HEK293 (cell line): ENCODE data around the gene HSPG2.

Experiments
- CTCF ChIA-PET: fragments of 350-600 bp; formaldehyde crosslinking; extraction: SDS; loops from one replicate; lab custom pipeline; 2021; ENCODE audit warnings: antibody characterized with exemption; lab: Yijun Ruan, JAX
- POLR2A ChIA-PET: fragments of 300-600 bp; formaldehyde crosslinking; extraction: SDS; loops from one replicate; lab custom pipeline; 2020; ENCODE audit warnings: antibody characterized with exemption, inconsistent platforms; lab: Yijun Ruan, JAX
- H3K27ac ChIP-seq: fragments of 200-500 bp; sonication (Bioruptor generic); 2 replicates; pipeline ENCODE4 v1.5.1; 2014; ENCODE audit warnings: low read depth, low read length, control low read depth, inconsistent platforms; ENCODE audit errors: extremely low read depth
- H3K36me3 ChIP-seq, 2 experiments: fragments of 200-500 bp in 1 of 2; sonication (Bioruptor generic) in 1 of 2; 1 replicate in 1 of 2; 2 replicates in 1 of 2; pipeline ENCODE4 v1.5.1; 2014 to 2017; ENCODE audit warnings: inconsistent platforms in 2 of 2, low read length in 2 of 2; ENCODE audit not compliant: control insufficient read depth in 2 of 2, insufficient read depth in 1 of 2
- H3K4me1 ChIP-seq: fragments of 200-500 bp; sonication (Bioruptor generic); 2 replicates; pipeline ENCODE4 v1.5.1; 2014; ENCODE audit warnings: mild to moderate bottlenecking, low read length, inconsistent platforms; ENCODE audit not compliant: control insufficient read depth, insufficient read depth
- H3K4me3 ChIP-seq: 2 replicates; pipeline ENCODE4 v1.5.1; 2011; ENCODE audit warnings: low read depth, mild to moderate bottlenecking, control low read depth, low read length, moderate library complexity
- H3K9me3 ChIP-seq: fragments of 200-500 bp; sonication (Bioruptor generic); 2 replicates; pipeline ENCODE4 v1.5.1; 2014; ENCODE audit warnings: low read depth, low read length, inconsistent platforms; ENCODE audit not compliant: control insufficient read depth, insufficient read depth
- SP2 ChIP-seq: fragments of 450-650 bp; formaldehyde crosslinking; IDR thresholded peaks from 2 replicates; pipeline ENCODE4 v1.5.1; 2016; ENCODE audit warnings: missing biosample characterization, missing genetic modification characterization
- TRIM28 ChIP-seq: IDR thresholded peaks from 2 replicates; pipeline ENCODE4 v1.6.1; 2011; ENCODE audit warnings: low read length, control low read depth, borderline replicate concordance
- ZBTB20 ChIP-seq: fragments of 450-650 bp; formaldehyde crosslinking; IDR thresholded peaks from 2 replicates; pipeline ENCODE4 v1.5.1; 2016; ENCODE audit warnings: missing biosample characterization, missing genetic modification characterization
- ZNF155 ChIP-seq: fragments of 450-650 bp; formaldehyde crosslinking; IDR thresholded peaks from 2 replicates; pipeline ENCODE4 v1.5.1; 2016; ENCODE audit warnings: missing biosample characterization, missing genetic modification characterization
- ZNF239 ChIP-seq: fragments of 450-650 bp; formaldehyde crosslinking; IDR thresholded peaks from 2 replicates; pipeline ENCODE4 v1.5.1; 2016; ENCODE audit warnings: missing biosample characterization, missing genetic modification characterization
- ZNF423 ChIP-seq: fragments of 450-650 bp; formaldehyde crosslinking; IDR thresholded peaks from 2 replicates; pipeline ENCODE4 v1.5.1; 2016; ENCODE audit warnings: missing biosample characterization, missing genetic modification characterization
- ZNF571 ChIP-seq: fragments of 450-650 bp; formaldehyde crosslinking; IDR thresholded peaks from 2 replicates; pipeline ENCODE4 v1.5.0; 2017; ENCODE audit warnings: missing biosample characterization, missing genetic modification characterization
- ZNF654 ChIP-seq: fragments of 450-650 bp; formaldehyde crosslinking; IDR thresholded peaks from 2 replicates; pipeline ENCODE4 v1.5.1; 2016; ENCODE audit warnings: low read depth, missing biosample characterization, missing genetic modification characterization
- ZNF664 ChIP-seq: fragments of 450-650 bp; formaldehyde crosslinking; IDR thresholded peaks from 2 replicates; pipeline ENCODE4 v1.5.1; 2016; ENCODE audit warnings: missing biosample characterization, missing genetic modification characterization
- ZSCAN16 ChIP-seq: fragments of 450-650 bp; formaldehyde crosslinking; IDR thresholded peaks from 2 replicates; pipeline ENCODE4 v1.5.1; 2016; ENCODE audit warnings: missing biosample characterization, missing genetic modification characterization
- TF ChIP-seq, protein P1 (sequence below): fragments of 450-650 bp; formaldehyde crosslinking; IDR thresholded peaks from 2 replicates; pipeline ENCODE4 v1.5.1; 2016; ENCODE audit warnings: missing biosample characterization, missing genetic modification characterization, borderline replicate concordance
- TF ChIP-seq, protein P2 (sequence below): fragments of 450-650 bp; formaldehyde crosslinking; IDR thresholded peaks from 2 replicates; pipeline ENCODE4; 2016; ENCODE audit warnings: missing biosample characterization, missing genetic modification characterization
- TF ChIP-seq, protein P3 (sequence below): fragments of 450-650 bp; formaldehyde crosslinking; conservative IDR thresholded peaks from 2 replicates; pipeline ENCODE4 v1.5.1; 2016; ENCODE audit warnings: low read depth, missing biosample characterization, missing genetic modification characterization
- TF ChIP-seq, protein P4 (sequence below): fragments of 450-650 bp; formaldehyde crosslinking; IDR thresholded peaks from 2 replicates; pipeline ENCODE4 v1.5.1; 2016; ENCODE audit warnings: missing biosample characterization, missing genetic modification characterization
- TF ChIP-seq, protein P5 (sequence below): sonication (generic); formaldehyde crosslinking; IDR thresholded peaks from 2 replicates; pipeline ENCODE4 v1.8.1; 2022; ENCODE audit warnings: mild to moderate bottlenecking, moderate library complexity, missing genetic modification reagents
- TF ChIP-seq, protein P6 (sequence below): fragments of 450-650 bp; formaldehyde crosslinking; IDR thresholded peaks from 2 replicates; pipeline ENCODE4 v1.5.1; 2016; ENCODE audit warnings: missing biosample characterization, missing genetic modification characterization
- TF ChIP-seq, protein P7 (sequence below): fragments of 450-650 bp; formaldehyde crosslinking; IDR thresholded peaks from 2 replicates; pipeline ENCODE4 v1.5.1; 2017; ENCODE audit warnings: missing biosample characterization, missing genetic modification characterization
- TF ChIP-seq, protein P8 (sequence below): fragments of 450-650 bp; formaldehyde crosslinking; IDR thresholded peaks from 2 replicates; pipeline ENCODE4 v1.5.1; 2016; ENCODE audit warnings: missing biosample characterization, missing genetic modification characterization

Gene HSPG2

DNA sequence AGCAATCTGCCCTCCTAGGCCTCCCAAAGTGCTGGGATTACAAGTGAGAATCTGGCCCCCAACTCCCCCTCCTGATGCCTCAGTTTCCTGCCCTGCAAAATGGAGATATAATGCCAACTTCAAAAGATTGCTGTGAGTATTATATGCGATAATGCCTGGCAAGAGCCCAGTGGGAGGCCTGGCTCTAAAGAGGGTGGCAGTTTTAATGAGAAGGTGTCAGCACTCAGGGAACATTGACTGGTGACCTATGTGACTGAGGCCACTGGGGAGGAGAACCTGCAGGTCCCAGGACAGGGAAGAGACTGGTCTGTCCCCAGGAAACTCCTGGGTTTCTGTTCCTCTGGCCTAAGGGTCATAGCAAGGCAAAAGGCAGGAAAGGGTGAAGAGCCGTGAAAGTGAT lies 11.0 kb downstream of the HSPG2 start (continued):
- TF ChIP-seq, protein P1, sequence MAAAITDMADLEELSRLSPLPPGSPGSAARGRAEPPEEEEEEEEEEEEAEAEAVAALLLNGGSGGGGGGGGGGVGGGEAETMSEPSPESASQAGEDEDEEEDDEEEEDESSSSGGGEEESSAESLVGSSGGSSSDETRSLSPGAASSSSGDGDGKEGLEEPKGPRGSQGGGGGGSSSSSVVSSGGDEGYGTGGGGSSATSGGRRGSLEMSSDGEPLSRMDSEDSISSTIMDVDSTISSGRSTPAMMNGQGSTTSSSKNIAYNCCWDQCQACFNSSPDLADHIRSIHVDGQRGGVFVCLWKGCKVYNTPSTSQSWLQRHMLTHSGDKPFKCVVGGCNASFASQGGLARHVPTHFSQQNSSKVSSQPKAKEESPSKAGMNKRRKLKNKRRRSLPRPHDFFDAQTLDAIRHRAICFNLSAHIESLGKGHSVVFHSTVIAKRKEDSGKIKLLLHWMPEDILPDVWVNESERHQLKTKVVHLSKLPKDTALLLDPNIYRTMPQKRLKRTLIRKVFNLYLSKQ (tag by site-specific recombination): no peak
- no peak for TF ChIP-seq ZNF664
- TF ChIP-seq, protein P2, sequence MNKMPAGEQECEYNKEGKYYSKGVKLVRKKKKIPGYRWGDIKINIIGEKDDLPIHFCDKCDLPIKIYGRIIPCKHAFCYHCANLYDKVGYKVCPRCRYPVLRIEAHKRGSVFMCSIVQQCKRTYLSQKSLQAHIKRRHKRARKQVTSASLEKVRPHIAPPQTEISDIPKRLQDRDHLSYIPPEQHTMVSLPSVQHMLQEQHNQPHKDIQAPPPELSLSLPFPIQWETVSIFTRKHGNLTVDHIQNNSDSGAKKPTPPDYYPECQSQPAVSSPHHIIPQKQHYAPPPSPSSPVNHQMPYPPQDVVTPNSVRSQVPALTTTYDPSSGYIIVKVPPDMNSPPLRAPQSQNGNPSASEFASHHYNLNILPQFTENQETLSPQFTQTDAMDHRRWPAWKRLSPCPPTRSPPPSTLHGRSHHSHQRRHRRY (tag by site-specific recombination): no peak
- TF ChIP-seq, protein P3, sequence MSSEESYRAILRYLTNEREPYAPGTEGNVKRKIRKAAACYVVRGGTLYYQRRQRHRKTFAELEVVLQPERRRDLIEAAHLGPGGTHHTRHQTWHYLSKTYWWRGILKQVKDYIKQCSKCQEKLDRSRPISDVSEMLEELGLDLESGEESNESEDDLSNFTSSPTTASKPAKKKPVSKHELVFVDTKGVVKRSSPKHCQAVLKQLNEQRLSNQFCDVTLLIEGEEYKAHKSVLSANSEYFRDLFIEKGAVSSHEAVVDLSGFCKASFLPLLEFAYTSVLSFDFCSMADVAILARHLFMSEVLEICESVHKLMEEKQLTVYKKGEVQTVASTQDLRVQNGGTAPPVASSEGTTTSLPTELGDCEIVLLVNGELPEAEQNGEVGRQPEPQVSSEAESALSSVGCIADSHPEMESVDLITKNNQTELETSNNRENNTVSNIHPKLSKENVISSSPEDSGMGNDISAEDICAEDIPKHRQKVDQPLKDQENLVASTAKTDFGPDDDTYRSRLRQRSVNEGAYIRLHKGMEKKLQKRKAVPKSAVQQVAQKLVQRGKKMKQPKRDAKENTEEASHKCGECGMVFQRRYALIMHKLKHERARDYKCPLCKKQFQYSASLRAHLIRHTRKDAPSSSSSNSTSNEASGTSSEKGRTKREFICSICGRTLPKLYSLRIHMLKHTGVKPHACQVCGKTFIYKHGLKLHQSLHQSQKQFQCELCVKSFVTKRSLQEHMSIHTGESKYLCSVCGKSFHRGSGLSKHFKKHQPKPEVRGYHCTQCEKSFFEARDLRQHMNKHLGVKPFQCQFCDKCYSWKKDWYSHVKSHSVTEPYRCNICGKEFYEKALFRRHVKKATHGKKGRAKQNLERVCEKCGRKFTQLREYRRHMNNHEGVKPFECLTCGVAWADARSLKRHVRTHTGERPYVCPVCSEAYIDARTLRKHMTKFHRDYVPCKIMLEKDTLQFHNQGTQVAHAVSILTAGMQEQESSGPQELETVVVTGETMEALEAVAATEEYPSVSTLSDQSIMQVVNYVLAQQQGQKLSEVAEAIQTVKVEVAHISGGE (tag by site-specific recombination): no peak
- TF ChIP-seq, protein P4, sequence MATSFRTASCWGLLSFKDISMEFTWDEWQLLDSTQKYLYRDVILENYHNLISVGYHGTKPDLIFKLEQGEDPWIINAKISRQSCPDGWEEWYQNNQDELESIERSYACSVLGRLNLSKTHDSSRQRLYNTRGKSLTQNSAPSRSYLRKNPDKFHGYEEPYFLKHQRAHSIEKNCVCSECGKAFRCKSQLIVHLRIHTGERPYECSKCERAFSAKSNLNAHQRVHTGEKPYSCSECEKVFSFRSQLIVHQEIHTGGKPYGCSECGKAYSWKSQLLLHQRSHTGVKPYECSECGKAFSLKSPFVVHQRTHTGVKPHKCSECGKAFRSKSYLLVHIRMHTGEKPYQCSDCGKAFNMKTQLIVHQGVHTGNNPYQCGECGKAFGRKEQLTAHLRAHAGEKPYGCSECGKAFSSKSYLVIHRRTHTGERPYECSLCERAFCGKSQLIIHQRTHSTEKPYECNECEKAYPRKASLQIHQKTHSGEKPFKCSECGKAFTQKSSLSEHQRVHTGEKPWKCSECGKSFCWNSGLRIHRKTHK: no peak
- no peak for TF ChIP-seq ZNF423 (tag by site-specific recombination)
- TF ChIP-seq, protein P5, sequence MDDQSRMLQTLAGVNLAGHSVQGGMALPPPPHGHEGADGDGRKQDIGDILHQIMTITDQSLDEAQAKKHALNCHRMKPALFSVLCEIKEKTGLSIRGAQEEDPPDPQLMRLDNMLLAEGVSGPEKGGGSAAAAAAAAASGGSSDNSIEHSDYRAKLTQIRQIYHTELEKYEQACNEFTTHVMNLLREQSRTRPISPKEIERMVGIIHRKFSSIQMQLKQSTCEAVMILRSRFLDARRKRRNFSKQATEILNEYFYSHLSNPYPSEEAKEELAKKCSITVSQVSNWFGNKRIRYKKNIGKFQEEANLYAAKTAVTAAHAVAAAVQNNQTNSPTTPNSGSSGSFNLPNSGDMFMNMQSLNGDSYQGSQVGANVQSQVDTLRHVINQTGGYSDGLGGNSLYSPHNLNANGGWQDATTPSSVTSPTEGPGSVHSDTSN: no peak
- no peak for TF ChIP-seq ZBTB20 (tag by site-specific recombination)
- TF ChIP-seq, protein P6, sequence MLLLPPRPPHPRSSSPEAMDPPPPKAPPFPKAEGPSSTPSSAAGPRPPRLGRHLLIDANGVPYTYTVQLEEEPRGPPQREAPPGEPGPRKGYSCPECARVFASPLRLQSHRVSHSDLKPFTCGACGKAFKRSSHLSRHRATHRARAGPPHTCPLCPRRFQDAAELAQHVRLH (tag by site-specific recombination): no peak
- no peak for TF ChIP-seq ZSCAN16
- TF ChIP-seq, protein P7, sequence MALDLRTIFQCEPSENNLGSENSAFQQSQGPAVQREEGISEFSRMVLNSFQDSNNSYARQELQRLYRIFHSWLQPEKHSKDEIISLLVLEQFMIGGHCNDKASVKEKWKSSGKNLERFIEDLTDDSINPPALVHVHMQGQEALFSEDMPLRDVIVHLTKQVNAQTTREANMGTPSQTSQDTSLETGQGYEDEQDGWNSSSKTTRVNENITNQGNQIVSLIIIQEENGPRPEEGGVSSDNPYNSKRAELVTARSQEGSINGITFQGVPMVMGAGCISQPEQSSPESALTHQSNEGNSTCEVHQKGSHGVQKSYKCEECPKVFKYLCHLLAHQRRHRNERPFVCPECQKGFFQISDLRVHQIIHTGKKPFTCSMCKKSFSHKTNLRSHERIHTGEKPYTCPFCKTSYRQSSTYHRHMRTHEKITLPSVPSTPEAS: no peak
- TF ChIP-seq ZNF654: no peak
- no peak for TF ChIP-seq ZNF571 (tag by site-specific recombination)

DNA sequence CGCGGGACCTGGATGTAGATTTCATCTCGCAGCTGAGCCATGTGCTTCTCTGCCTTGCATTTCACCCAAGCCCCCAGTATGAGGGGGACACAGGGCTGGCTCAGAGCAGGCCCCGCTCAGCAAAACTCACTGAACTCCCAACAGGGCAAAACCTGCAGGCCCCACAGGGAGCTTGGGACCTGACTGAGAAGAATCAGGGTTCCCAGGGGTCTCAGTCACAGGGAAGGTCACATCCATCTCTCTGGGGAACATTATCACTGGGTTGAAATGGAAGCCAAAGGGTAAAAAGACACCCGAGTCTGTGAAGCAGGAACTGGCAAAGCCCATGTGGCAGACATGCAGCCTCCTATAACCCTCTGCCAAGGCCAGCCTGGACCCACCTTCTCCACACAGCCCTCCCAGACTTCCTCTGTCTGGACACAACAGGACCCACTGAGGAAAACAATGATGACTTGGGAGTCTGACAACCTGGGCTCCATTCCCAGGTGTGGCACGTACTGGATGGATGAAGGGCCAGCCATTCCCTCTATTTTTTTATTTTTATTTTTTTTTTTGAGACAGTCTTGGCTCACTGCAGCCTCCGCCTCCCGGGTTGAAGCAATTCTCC lies 11.7 kb downstream of the HSPG2 start:
- no peaks in the 10 kb centered on the region for H3K4me1 ChIP-seq
- CTCF ChIA-PET: no interaction called here

More for the DNA sequence above, 11.7 kb downstream of the HSPG2 start:
- no peak overlapping the region for H3K27ac ChIP-seq
- TF ChIP-seq SP2 (tag by site-specific recombination) (no peak), ZNF155 (no peak), ZNF239 (tag by site-specific recombination) (no peak), TRIM28 (no peak)
- TF ChIP-seq, protein P8, sequence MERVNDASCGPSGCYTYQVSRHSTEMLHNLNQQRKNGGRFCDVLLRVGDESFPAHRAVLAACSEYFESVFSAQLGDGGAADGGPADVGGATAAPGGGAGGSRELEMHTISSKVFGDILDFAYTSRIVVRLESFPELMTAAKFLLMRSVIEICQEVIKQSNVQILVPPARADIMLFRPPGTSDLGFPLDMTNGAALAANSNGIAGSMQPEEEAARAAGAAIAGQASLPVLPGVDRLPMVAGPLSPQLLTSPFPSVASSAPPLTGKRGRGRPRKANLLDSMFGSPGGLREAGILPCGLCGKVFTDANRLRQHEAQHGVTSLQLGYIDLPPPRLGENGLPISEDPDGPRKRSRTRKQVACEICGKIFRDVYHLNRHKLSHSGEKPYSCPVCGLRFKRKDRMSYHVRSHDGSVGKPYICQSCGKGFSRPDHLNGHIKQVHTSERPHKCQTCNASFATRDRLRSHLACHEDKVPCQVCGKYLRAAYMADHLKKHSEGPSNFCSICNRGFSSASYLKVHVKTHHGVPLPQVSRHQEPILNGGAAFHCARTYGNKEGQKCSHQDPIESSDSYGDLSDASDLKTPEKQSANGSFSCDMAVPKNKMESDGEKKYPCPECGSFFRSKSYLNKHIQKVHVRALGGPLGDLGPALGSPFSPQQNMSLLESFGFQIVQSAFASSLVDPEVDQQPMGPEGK (tag by site-specific recombination): no peak
- H3K4me3 ChIP-seq: no peak overlapping the region
- no peaks in the 10 kb centered on the region for H3K36me3 ChIP-seq
- no peaks in the 10 kb centered on the region for H3K9me3 ChIP-seq
- POLR2A ChIA-PET: no interaction called here
